ENCODE measurements around the gene COL6A2.
"Not testable (repeated sequence)": the region's sequence is repeated elsewhere in the genome, so short reads cannot be mapped to it uniquely, and the experiment has no call there.

COL6A2 gene

DNA sequence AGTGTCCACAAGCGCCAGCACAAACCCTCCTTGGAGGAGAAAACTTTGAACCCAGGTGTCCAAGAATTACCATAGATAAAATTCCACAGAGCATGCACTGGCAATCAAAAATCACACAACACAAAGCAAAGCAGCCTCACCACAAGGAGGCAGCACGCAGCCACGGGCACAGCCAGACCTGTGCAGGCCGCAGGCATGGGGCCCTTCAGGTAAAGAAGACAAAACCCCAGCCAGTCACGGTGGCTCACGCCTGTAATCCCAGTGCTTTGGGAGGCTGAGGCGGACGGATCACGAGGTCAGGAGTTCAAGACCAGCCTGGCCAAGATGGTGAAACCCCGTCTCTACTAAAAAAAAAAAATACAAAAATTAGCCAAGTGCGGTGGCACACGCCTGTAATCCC, 49.5 kb downstream of the COL6A2 start:
- not testable (repeated sequence) for H3K9me3 ChIP-seq (ENCODE audit: low read length); H3K4me1 ChIP-seq (ENCODE audit: insufficient read depth, low read length); H3K9ac ChIP-seq (ENCODE audit: low read length); H3K27ac ChIP-seq (ENCODE audit: low read depth, low read length); H3K27me3 ChIP-seq (ENCODE audit: control insufficient read depth in 1 of 2, insufficient read depth in 2 of 2, low read length in 2 of 2); H3K36me3 ChIP-seq (ENCODE audit: insufficient read depth, low read length); H3K4me3 ChIP-seq (ENCODE audit: low read depth in 1 of 2, low read length in 2 of 2)

DNA sequence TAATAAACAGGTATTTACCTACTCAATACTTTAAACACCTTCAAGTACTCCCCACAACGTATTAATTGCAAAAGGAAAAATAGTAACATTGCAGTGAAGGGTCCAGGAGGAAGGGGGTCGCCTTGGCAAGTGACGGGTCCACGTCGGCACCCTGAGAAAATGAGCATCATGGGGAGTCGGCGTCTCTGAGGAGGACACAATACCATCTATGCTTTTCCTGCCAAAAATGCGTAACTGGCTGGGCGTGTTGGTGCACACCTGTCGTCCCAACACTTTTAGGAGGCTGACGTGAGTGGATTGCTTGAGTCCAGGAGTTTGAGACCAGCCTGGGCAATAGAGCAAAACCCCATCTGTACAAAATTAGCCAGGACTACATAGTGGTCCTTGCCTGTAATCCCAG, 50.2 kb downstream of the COL6A2 start:
- Histone ChIP-seq H3K9me3 (ENCODE audit: low read length) (no peaks in the 10 kb centered on the region), H3K9ac (ENCODE audit: low read length) (no peak overlapping the region), H3K27me3 (ENCODE audit: control insufficient read depth in 1 of 2, insufficient read depth in 2 of 2, low read length in 2 of 2) (no peaks in the 10 kb centered on the region), H3K27ac (ENCODE audit: low read depth, low read length) (no peak overlapping the region), H3K4me3 (ENCODE audit: low read depth in 1 of 2, low read length in 2 of 2) (no peak overlapping the region), H3K36me3 (ENCODE audit: insufficient read depth, low read length) (no peaks in the 10 kb centered on the region), H3K4me1 (ENCODE audit: insufficient read depth, low read length) (peaks cover 4% of the 10 kb centered on the region)

DNA sequence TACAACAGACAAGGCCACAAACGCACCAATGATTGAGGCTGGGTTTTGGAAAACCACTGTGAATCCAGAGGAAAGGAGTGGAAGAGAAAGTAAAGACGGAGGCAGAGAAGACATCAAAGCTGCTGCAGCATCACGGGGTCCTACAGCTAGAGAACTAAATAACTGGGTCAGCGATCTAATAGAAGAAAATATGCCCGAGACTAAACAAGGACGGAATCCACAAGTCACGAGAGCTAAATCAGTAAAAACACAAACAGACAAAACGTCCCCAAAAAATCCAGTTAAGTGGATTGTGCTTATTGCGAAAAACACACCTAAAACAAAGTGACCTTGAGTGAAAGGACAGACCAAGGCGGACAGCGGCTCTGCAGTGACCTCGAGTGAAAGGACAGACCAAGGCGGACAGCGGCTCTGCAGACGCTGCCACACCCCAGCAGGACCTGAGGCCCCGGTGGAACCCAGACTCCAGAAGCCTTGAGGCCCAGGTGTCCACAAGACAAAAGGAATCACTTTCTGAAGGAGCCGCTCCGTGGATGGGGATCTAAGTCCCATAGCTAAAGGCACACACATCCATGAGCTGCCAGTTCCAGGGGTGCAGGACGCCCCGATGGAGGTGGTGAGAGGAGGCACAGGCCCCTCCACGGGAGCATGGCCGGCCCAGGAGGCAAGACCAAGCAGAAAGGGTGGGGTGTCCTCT, 51.4 kb downstream of the COL6A2 start:
- Histone ChIP-seq H3K27me3 (ENCODE audit: control insufficient read depth in 1 of 2, insufficient read depth in 2 of 2, low read length in 2 of 2) (peaks cover 0 to 7% of the 10 kb centered on the region in 2 donors), H3K4me1 (ENCODE audit: insufficient read depth, low read length) (peaks cover 9% of the 10 kb centered on the region), H3K36me3 (ENCODE audit: insufficient read depth, low read length) (no peaks in the 10 kb centered on the region), H3K9me3 (ENCODE audit: low read length) (no peaks in the 10 kb centered on the region), H3K4me3 (ENCODE audit: low read depth in 1 of 2, low read length in 2 of 2) (no peak overlapping the region), H3K9ac (ENCODE audit: low read length) (no peak overlapping the region), H3K27ac (ENCODE audit: low read depth, low read length) (no peak overlapping the region)

DNA sequence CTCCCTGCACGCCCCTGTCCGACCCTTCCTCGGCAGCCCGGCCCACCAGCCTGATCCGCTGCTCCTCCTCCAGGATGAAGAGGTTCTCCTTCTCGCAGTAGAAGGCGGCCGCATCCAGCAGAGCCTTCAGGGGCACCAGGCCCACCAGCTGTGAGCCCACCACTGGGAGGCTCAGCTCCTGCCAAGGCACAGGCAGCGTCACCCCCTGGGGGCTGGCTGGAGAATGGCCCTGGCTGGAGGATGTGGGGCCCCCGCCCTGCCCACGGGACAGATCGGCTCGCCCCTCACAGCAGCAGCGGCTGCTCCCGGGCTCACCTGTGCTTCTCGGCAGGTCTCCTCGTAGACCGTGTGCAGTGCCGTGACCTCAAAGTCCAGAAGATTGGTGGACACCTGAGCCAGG, 52.2 kb downstream of the COL6A2 start:
- H3K9me3 ChIP-seq (ENCODE audit: low read length): no peaks in the 10 kb centered on the region
- peaks cover 0 to 7% of the 10 kb centered on the region in 2 donors for H3K27me3 ChIP-seq (ENCODE audit: control insufficient read depth in 1 of 2, insufficient read depth in 2 of 2, low read length in 2 of 2)
- H3K4me1 ChIP-seq (ENCODE audit: insufficient read depth, low read length): peaks cover 9% of the 10 kb centered on the region
- no peaks in the 10 kb centered on the region for H3K36me3 ChIP-seq (ENCODE audit: insufficient read depth, low read length)
- H3K9ac ChIP-seq (ENCODE audit: low read length): no peak overlapping the region
- H3K27ac ChIP-seq (ENCODE audit: low read depth, low read length): no peak overlapping the region
- no peak overlapping the region for H3K4me3 ChIP-seq (ENCODE audit: low read depth in 1 of 2, low read length in 2 of 2)

DNA sequence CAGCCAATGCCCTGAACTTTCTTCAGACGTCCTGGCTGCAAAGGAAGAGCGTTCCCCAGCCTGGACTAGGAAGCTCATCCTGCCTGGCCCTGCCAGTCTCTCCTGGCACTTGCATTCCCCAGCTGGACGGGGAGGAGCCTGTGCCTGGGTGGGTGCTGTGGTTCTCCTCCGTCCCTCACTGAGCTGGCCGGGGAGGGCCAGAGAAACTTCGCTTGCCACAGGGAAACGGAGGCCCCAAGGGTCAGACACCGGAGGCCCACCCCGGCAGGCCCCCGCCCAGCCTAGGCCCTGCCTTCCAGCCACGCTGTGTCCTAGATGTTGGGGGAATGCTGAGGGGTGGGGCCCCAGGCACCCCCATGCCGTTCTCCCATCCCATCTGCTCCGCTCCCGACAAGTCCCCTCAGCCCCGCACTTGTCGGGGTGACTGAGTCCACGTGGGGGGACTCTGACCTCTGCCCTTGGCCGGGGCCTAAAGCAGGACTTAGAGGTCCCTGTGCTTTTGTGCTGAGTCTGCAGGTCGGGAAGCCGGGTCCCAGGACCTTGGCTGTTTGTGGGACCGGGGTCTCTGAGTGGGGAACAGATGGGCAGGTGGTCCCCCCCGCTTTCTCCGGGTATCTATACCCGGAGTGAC, 52.7 kb downstream of the COL6A2 start:
- Histone ChIP-seq H3K9ac (ENCODE audit: low read length) (no peak overlapping the region), H3K27me3 (ENCODE audit: control insufficient read depth in 1 of 2, insufficient read depth in 2 of 2, low read length in 2 of 2) (peaks cover 0 to 7% of the 10 kb centered on the region in 2 donors), H3K4me1 (ENCODE audit: insufficient read depth, low read length) (peaks cover 9% of the 10 kb centered on the region), H3K36me3 (ENCODE audit: insufficient read depth, low read length) (no peaks in the 10 kb centered on the region), H3K9me3 (ENCODE audit: low read length) (no peaks in the 10 kb centered on the region), H3K27ac (ENCODE audit: low read depth, low read length) (no peak overlapping the region), H3K4me3 (ENCODE audit: low read depth in 1 of 2, low read length in 2 of 2) (no peak overlapping the region)

DNA sequence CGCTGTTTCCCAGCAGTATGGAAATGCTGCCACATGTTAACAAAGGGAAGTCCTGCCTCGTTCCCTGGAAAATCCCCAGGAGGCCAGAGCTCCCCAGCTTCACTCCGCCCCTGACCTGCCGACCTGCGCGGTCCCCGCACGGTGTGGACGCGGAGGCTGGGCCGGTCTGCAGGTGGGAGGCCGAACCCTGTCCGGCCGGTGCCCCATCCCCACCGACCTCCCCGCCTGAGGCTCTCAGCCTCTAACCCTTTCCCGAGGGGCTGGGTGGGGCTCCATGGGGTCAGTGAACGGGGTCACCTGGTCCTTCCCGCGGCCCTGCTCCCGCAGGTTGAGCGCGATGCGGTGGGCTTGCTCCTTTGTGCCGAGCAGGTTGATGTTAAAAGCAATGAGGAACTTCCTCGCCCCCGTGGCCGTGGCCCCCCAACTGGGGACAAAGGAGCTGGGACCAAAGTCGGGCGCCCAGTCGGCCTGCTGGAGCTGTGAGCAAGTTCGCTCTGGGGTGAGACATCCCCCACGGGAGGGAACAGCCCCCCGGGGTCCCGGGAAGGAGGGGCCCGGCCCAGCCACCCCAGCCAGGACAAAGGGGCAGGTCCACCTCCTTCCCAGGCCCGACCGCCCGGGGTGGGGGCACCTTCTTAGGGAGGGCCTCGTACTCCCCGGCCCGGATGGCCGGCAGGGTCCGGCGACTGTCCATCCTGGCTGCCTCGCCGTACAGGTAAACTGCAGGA, 53.5 kb downstream of the COL6A2 start:
- Histone ChIP-seq H3K9me3 (ENCODE audit: low read length) (no peaks in the 10 kb centered on the region), H3K27me3 (ENCODE audit: control insufficient read depth in 1 of 2, insufficient read depth in 2 of 2, low read length in 2 of 2) (peaks cover 0 to 7% of the 10 kb centered on the region in 2 donors), H3K4me1 (ENCODE audit: insufficient read depth, low read length) (peaks cover 9% of the 10 kb centered on the region), H3K4me3 (ENCODE audit: low read depth in 1 of 2, low read length in 2 of 2) (no peak overlapping the region), H3K36me3 (ENCODE audit: insufficient read depth, low read length) (no peaks in the 10 kb centered on the region), H3K27ac (ENCODE audit: low read depth, low read length) (no peak overlapping the region), H3K9ac (ENCODE audit: low read length) (no peak overlapping the region)

DNA sequence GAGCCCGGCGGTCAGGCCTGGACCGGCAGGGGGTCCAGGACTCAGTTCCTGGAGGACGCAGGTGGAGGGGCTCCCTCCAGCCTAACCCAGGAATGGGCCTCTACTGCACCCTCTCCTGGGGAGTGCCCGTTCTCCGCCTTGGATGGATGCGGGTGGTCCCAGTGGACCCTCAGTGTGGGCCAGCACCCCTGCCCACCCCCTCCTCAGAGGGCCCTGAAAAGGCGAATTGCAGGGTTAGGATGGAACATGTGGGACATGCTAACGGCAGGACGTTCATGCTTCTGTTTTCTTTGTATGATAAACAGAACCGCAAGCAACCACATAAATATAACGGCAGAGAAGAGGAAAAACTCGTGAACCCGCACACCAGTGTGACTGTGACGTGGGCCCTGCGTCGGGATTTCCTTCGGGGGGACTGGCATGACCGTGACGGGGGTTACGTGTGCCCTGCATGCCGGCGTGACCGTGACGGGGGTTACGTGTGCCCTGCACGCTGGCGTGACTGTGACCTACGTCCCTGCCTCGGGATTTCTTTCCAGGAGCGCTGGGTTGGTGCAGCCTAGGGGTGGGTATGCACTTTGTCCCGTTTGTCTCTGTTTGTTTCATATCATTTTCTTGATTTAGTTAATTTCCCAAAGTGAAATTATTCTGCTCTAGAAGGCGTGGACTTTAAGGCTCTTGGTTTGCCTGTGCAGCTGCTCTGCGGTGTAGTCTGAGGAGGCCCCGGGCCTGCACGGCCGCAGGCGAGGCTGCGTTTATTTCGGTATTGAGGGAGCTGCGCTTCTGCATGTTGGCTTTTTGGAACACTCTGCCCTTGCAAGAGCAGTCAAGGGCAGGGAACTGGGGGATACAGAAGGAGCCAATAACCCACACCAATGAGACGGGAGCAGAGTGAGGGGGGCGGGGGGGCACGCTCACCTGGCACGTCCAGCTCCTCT, 54.3 kb downstream of the COL6A2 start:
- Histone ChIP-seq H3K36me3 (ENCODE audit: insufficient read depth, low read length) (no peaks in the 10 kb centered on the region), H3K27ac (ENCODE audit: low read depth, low read length) (no peak overlapping the region), H3K9me3 (ENCODE audit: low read length) (no peaks in the 10 kb centered on the region), H3K9ac (ENCODE audit: low read length) (no peak overlapping the region), H3K27me3 (ENCODE audit: control insufficient read depth in 1 of 2, insufficient read depth in 2 of 2, low read length in 2 of 2) (peaks cover 0 to 7% of the 10 kb centered on the region in 2 donors), H3K4me3 (ENCODE audit: low read depth in 1 of 2, low read length in 2 of 2) (no peak overlapping the region), H3K4me1 (ENCODE audit: insufficient read depth, low read length) (peaks cover 9% of the 10 kb centered on the region)

DNA sequence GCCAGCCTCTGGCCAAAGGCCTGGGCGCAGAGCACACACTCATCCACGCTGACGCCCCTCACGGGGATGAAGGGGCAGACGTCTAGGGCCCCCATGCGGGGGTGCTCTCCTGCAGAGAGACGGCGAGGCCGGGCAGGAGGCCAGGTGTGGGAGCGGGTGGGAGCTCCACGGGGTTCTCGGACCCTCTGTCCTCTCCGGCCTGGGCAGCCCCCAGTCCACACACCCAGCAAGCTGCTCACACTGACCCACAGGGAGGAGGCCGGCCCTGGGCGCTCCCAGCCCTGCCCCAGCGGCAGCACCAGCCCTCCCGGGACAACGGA, 55.0 kb downstream of the COL6A2 start:
- H3K36me3 ChIP-seq (ENCODE audit: insufficient read depth, low read length): no peaks in the 10 kb centered on the region
- peaks cover 9% of the 10 kb centered on the region for H3K4me1 ChIP-seq (ENCODE audit: insufficient read depth, low read length)
- peak overlapping the region; percentile 27 to 32 for H3K4me3 ChIP-seq (ENCODE audit: low read depth in 1 of 2, low read length in 2 of 2)
- peaks cover 0 to 7% of the 10 kb centered on the region in 2 donors for H3K27me3 ChIP-seq (ENCODE audit: control insufficient read depth in 1 of 2, insufficient read depth in 2 of 2, low read length in 2 of 2)
- H3K27ac ChIP-seq (ENCODE audit: low read depth, low read length): no peak overlapping the region
- H3K9me3 ChIP-seq (ENCODE audit: low read length): no peaks in the 10 kb centered on the region
- no peak overlapping the region for H3K9ac ChIP-seq (ENCODE audit: low read length)

- H3K36me3 ChIP-seq (ENCODE audit: insufficient read depth, low read length): no peaks in the 10 kb centered on the region
- no peak overlapping the region for H3K27ac ChIP-seq (ENCODE audit: low read depth, low read length)
- H3K4me3 ChIP-seq (ENCODE audit: low read depth in 1 of 2, low read length in 2 of 2): peak overlapping the region; percentile 27 to 32
- no peaks in the 10 kb centered on the region for H3K9me3 ChIP-seq (ENCODE audit: low read length)
- H3K27me3 ChIP-seq (ENCODE audit: control insufficient read depth in 1 of 2, insufficient read depth in 2 of 2, low read length in 2 of 2): peaks cover 0 to 7% of the 10 kb centered on the region in 2 donors
- no peak overlapping the region for H3K9ac ChIP-seq (ENCODE audit: low read length)
- H3K4me1 ChIP-seq (ENCODE audit: insufficient read depth, low read length): peaks cover 9% of the 10 kb centered on the region
These were observed 55.6 kb downstream of the COL6A2 start for GRCh38 chr21:46153247-46154154.

DNA sequence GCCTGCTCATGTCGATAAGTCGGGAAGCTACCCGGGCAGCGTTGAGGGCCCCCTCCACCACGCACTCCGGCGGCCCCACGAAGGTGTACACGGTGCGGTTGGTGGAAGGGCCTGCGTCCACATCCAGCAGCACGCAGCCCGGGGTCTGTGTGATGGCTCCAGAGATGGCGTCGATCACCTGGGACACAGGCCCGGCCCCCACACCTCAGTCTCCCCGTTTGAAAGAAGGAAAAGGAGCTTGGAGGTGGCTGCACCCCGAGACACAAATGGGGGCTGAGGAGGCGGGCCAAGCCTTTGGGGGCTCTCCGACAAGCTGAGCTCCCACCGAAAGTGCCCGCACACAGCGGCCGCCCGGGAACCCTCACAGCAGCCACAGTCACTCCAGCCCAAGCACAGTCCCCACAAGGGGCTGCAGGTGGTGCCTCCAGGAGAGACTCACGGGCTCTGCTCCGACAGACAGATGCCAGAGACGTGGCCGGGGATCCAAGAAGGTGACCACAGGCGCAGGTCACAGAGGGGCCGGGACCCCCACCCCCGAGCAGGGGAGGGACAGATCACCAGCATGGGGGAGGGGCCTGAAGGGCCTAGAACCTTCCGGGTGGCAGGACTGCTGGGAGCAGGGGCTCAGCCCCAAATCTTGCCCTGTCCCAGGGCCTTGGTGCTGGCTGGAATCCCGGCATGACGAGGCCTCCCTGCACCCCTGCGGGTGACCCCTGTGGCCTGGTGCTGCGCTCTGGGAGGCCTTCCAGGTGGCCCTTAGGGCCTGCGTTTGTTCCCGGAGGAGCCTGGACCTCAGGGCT, 56.4 kb downstream of the COL6A2 start:
- no peaks in the 10 kb centered on the region for H3K36me3 ChIP-seq (ENCODE audit: insufficient read depth, low read length)
- H3K27ac ChIP-seq (ENCODE audit: low read depth, low read length): no peak overlapping the region
- no peak overlapping the region for H3K4me3 ChIP-seq (ENCODE audit: low read depth in 1 of 2, low read length in 2 of 2)
- no peak overlapping the region for H3K9ac ChIP-seq (ENCODE audit: low read length)
- no peaks in the 10 kb centered on the region for H3K9me3 ChIP-seq (ENCODE audit: low read length)
- peaks cover 9% of the 10 kb centered on the region for H3K4me1 ChIP-seq (ENCODE audit: insufficient read depth, low read length)
- peaks cover 0 to 7% of the 10 kb centered on the region in 2 donors for H3K27me3 ChIP-seq (ENCODE audit: control insufficient read depth in 1 of 2, insufficient read depth in 2 of 2, low read length in 2 of 2)

Measured in muscle layer of colon (tissue), 2 donors.